Spleen (tissue), 11 donors: ENCODE results near the gene MIEN1. TPM values are rescaled to one million over a fixed set of nuclear protein-coding genes. Genes with fewer than 3 reads are reported as not detected.

Source experiments
- DNase-seq: peaks from one replicate; pipeline ENCODE4 v3.0.0-alpha.2; 2020
- H3K27ac ChIP-seq, 8 donors: fragments of 200-600 bp; sonication (generic) in 7 of 8; 1 replicate in 4 of 8; 2 replicates in 4 of 8; pipeline versions ENCODE4 v1.5.0 to v1.8.0; 2016 to 2021; ENCODE audit warnings: inconsistent platforms in 4 of 8, mild to moderate bottlenecking in 4 of 8, moderate library complexity in 1 of 8
- H3K27me3 ChIP-seq, 7 donors: fragments of 200-600 bp; sonication (generic) in 6 of 7; replicated peaks in 1 of 7; 1 replicate in 4 of 7; 2 replicates in 3 of 7; pipeline versions ENCODE4 v1.5.0 to v1.8.0; 2016 to 2021; ENCODE audit warnings: inconsistent platforms in 3 of 7, mild to moderate bottlenecking in 1 of 7
- H3K36me3 ChIP-seq, 6 donors: fragments of 200-600 bp; sonication (generic) in 5 of 6; 1 replicate in 4 of 6; 2 replicates in 2 of 6; pipeline versions ENCODE4 v1.5.0 to v1.8.0; 2016 to 2021; ENCODE audit warnings: inconsistent platforms in 2 of 6
- H3K4me1 ChIP-seq, 6 donors: fragments of 200-600 bp; sonication (generic) in 5 of 6; 1 replicate in 3 of 6; 2 replicates in 3 of 6; pipeline versions ENCODE4 v1.5.0 to v1.8.0; 2016 to 2021; ENCODE audit warnings: inconsistent platforms in 3 of 6
- H3K4me3 ChIP-seq, 8 donors: fragments of 200-600 bp; sonication (generic) in 7 of 8; 1 replicate in 4 of 8; 2 replicates in 4 of 8; pipeline versions ENCODE4 v1.5.0 to v1.8.0; 2016 to 2021; ENCODE audit warnings: inconsistent platforms in 4 of 8, mild to moderate bottlenecking in 4 of 8, moderate library complexity in 2 of 8
- H3K9me3 ChIP-seq, 8 donors: fragments of 200-600 bp; sonication (generic) in 7 of 8; 1 replicate in 4 of 8; 2 replicates in 4 of 8; pipeline versions ENCODE4 v1.5.0 to v1.8.0; 2016 to 2021; ENCODE audit warnings: inconsistent platforms in 4 of 8
- CTCF ChIP-seq, 11 experiments: fragments of 200-600 bp in 7 of 11; fragments of 450-650 bp in 4 of 11; sonication (generic) in 4 of 11; IDR thresholded peaks in 8 of 11; conservative IDR thresholded peaks in 3 of 11; 1 replicate in 7 of 11; 2 replicates in 4 of 11; pipeline versions ENCODE4 v1.4.0 to v1.8.0; 2016 to 2021; ENCODE audit warnings: antibody characterized with exemption in 11 of 11, inconsistent platforms in 4 of 11, mild to moderate bottlenecking in 1 of 11
- POLR2A ChIP-seq, 3 donors: fragments of 450-650 bp; IDR thresholded peaks; one replicate each; pipeline ENCODE4 v1.5.1; 2017; ENCODE audit warnings: antibody characterized with exemption in 3 of 3, mild to moderate bottlenecking in 1 of 3
- POLR2AphosphoS5 ChIP-seq, 3 donors: sonication (generic); formaldehyde crosslinking; IDR thresholded peaks; one replicate each; pipeline ENCODE4 v1.5.1; 2017; ENCODE audit warnings: antibody characterized with exemption in 3 of 3
- WGBS, 5 donors: extraction: QIAGEN DNeasy Blood & Tissue Kit in 3 of 5; methylation state at CpG; one replicate each; pipeline versions ENCODE4 v1.1.5 to v1.1.7; 2013 to 2018; 5-methylcytosine and 5-hydroxymethylcytosine counted together
- intact Hi-C: fragments of 100-400 bp; cut with DNase I; formaldehyde crosslinking; loops from one replicate; pipeline ENCODE4 v1.15.0; 2023; ENCODE audit warnings: low total_unique reads
- polyA plus RNA-seq, 3 donors: library from polyadenylated mRNA; stranded (reverse); fragments of 200-250 nt; gene quantifications; one replicate each; pipeline ENCODE4 v1.2.1, GENCODE V29; 2013
- total RNA-seq, 7 donors: library from RNA; depleted of rRNA in 3 of 7; stranded (reverse); fragments of >200 nt in 3 of 7; fragmentation: NEBNext Ultra II Directional in 4 of 7; extraction: Animal tissue kit (Norgen Biotek cat#: 25700) in 4 of 7; gene quantifications; one replicate each; pipeline versions ENCODE4 v1.1.0 to v1.2.1, GENCODE V29; 2016 to 2021
- donor health status: healthy with polysubstance abuse.
- donor health status: DM: no; HTN: no; CAD: no; lungs with moderate emphysema.
- donor health status: DM: no; HTN: no; CAD: no.
- donor health status: Bipolar disorder and iron deficiency.
- donor health status: healthy.
- donor health status: DM: no; HTN: no; CAD: no.
- donor health status: DM: yes; HTN: yes; CAD: no.

Gene MIEN1
- total and polyA plus RNA-seq, 10 donors = 28.0 to 85.2 (median 51.5) TPM

- intact Hi-C loops = no loop called here
- no peak for TF ChIP-seq POLR2A (IDR thresholded peaks at IDR 0.05)
- Histone ChIP-seq H3K4me1 (peaks cover 0 to 3% (median 0%) of the 10 kb centered on the region in 6 donors), H3K9me3 (no peaks in the 10 kb centered on the region), H3K27ac (no peak overlapping the region), H3K4me3 (no peak overlapping the region), H3K36me3 (no peaks in the 10 kb centered on the region), H3K27me3 (peaks cover 0 to 33% (median 0%) of the 10 kb centered on the region in 7 donors)
- WGBS, 5 donors = 94 to 98% (median 95%) methylated on average over 4 to 7 of the region's 7 CpGs
- DNase-seq = peak; percentile 42
These were observed 15.8 kb upstream of the MIEN1 start for GRCh38 chr17:39746145-39746461.

- no peak overlapping the region for H3K4me3 ChIP-seq
- no peaks in the 10 kb centered on the region for H3K9me3 ChIP-seq
- intact Hi-C loops = no loop called here
- H3K27ac ChIP-seq = no peak overlapping the region
- DNase-seq = peak; percentile 69
- 92 to 95% (median 93%) methylated on average over 20 to 23 of the region's 23 CpGs for whole genome bisulfite sequencing, 5 donors
- no peaks in the 10 kb centered on the region for H3K36me3 ChIP-seq
- no peak for TF ChIP-seq POLR2AphosphoS5 (IDR thresholded peaks at IDR 0.05)
- no peak for TF ChIP-seq CTCF (IDR thresholded peaks at IDR 0.05 in 8 of 11, conservative IDR thresholded peaks at IDR 0.05 in 3 of 11)
- no peak for TF ChIP-seq POLR2A (IDR thresholded peaks at IDR 0.05)
- H3K4me1 ChIP-seq = peaks cover 0 to 9% (median 2%) of the 10 kb centered on the region in 6 donors
- H3K27me3 ChIP-seq = peaks cover 0 to 39% (median 0%) of the 10 kb centered on the region in 7 donors
These were observed 15.2 kb upstream of the MIEN1 start for GRCh38 chr17:39745335-39746144.

- DNase-seq = peak; percentile 41
- Histone ChIP-seq H3K36me3 (no peaks in the 10 kb centered on the region), H3K27ac (no peak overlapping the region), H3K9me3 (no peaks in the 10 kb centered on the region), H3K27me3 (peaks cover 0 to 46% (median 5%) of the 10 kb centered on the region in 7 donors), H3K4me1 (peaks cover 0 to 16% (median 9%) of the 10 kb centered on the region in 6 donors), H3K4me3 (no peak overlapping the region)
- intact Hi-C loops = no loop called here
- WGBS, 5 donors = 76 to 85% (median 81%) methylated on average over 6 to 8 of the region's 8 CpGs
- TF ChIP-seq POLR2AphosphoS5 (IDR thresholded peaks at IDR 0.05) = no peak
These were observed 14.5 kb upstream of the MIEN1 start for GRCh38 chr17:39744836-39745215.

GRCh38 chr17:39744075-39744835, 13.9 kb upstream of the MIEN1 start:
- H3K9me3 ChIP-seq = no peaks in the 10 kb centered on the region
- no peak overlapping the region for H3K4me3 ChIP-seq
- H3K27ac ChIP-seq = no peak overlapping the region
- peaks cover 0 to 22% (median 14%) of the 10 kb centered on the region in 6 donors for H3K4me1 ChIP-seq
- intact Hi-C loops = no loop called here
- 77 to 87% (median 85%) methylated on average over 13 to 16 of the region's 16 CpGs for WGBS, 5 donors
- TF ChIP-seq POLR2AphosphoS5 (IDR thresholded peaks at IDR 0.05) (no peak), CTCF (IDR thresholded peaks at IDR 0.05 in 8 of 11, conservative IDR thresholded peaks at IDR 0.05 in 3 of 11) (no peak), POLR2A (IDR thresholded peaks at IDR 0.05) (no peak)
- H3K27me3 ChIP-seq = peaks cover 0 to 52% (median 11%) of the 10 kb centered on the region in 7 donors
- peak; percentile 56 for DNase-seq
- no peaks in the 10 kb centered on the region for H3K36me3 ChIP-seq
